CD4-positive, alpha-beta T cell (primary cell): ENCODE results near the gene CASQ1. TPM values are rescaled to one million over a fixed set of nuclear protein-coding genes. Genes with fewer than 3 reads are reported as not detected.

Source experiments
- ATAC-seq: fragments of 200-7000 bp; cut with Tn5 transposase; one replicate; pipeline ENCODE4 v1.10.0; 2022; ENCODE audit warnings: mild to moderate bottlenecking; ENCODE audit not compliant: poor library complexity
- CTCF ChIA-PET: fragments of 350-600 bp; sonication (Branson Sonifier 250); formaldehyde crosslinking; loops from one replicate; lab custom pipeline; 2021; ENCODE audit warnings: antibody characterized with exemption, inconsistent platforms; lab: Charles Lee
- POLR2A ChIA-PET: fragments of 350-600 bp; sonication (Branson Sonifier 250); formaldehyde crosslinking; loops from one replicate; lab custom pipeline; 2021; ENCODE audit warnings: antibody characterized with exemption, inconsistent platforms; lab: Charles Lee
- DNase-seq, 14 experiments: peaks; one replicate each; pipeline ENCODE4 v3.0.0-alpha.2; 2013 to 2020; ENCODE audit warnings: mixed read lengths in 2 of 14
- H3K27ac ChIP-seq, 2 donors: one replicate each; pipeline versions ENCODE4 v1.5.1 to v1.7.0; 2013; ENCODE audit warnings: low read length in 2 of 2, low read depth in 1 of 2, mild to moderate bottlenecking in 1 of 2
- H3K27me3 ChIP-seq, 2 experiments: 1 replicate in 1 of 2; 2 replicates in 1 of 2; pipeline versions ENCODE4 v1.6.1 to v1.7.0; 2013; ENCODE audit warnings: low read length in 2 of 2, control low read depth in 1 of 2, mild to moderate bottlenecking in 1 of 2, moderate library complexity in 1 of 2; ENCODE audit not compliant: insufficient read depth in 2 of 2, control insufficient read depth in 1 of 2
- H3K36me3 ChIP-seq: one replicate; pipeline ENCODE4 v1.6.1; 2013; ENCODE audit warnings: low read length, control low read depth; ENCODE audit not compliant: insufficient read depth
- H3K4me1 ChIP-seq: one replicate; pipeline ENCODE4 v1.6.1; 2013; ENCODE audit warnings: low read length, control low read depth; ENCODE audit not compliant: insufficient read depth
- H3K4me3 ChIP-seq: one replicate; pipeline ENCODE4 v1.5.1; 2013; ENCODE audit warnings: mild to moderate bottlenecking, low read length, moderate library complexity
- H3K9me3 ChIP-seq, 2 experiments: 1 replicate in 1 of 2; 2 replicates in 1 of 2; pipeline versions ENCODE4 v1.6.1 to v1.7.0; 2013; ENCODE audit warnings: low read length in 2 of 2, mild to moderate bottlenecking in 2 of 2, control low read depth in 1 of 2, moderate library complexity in 1 of 2; ENCODE audit not compliant: control insufficient read depth in 1 of 2, insufficient read depth in 1 of 2
- H3K27ac Mint-ChIP-seq: one replicate; pipeline ENCODE4 v1.8.0; 2020; ENCODE audit warnings: mixed read lengths
- H3K27me3 Mint-ChIP-seq: one replicate; pipeline ENCODE4 v1.8.0; 2021; ENCODE audit warnings: mixed read lengths
- H3K36me3 Mint-ChIP-seq: one replicate; pipeline ENCODE4 v1.8.0; 2021; ENCODE audit warnings: low read depth, mixed read lengths
- H3K4me1 Mint-ChIP-seq: one replicate; pipeline ENCODE4 v1.8.0; 2021; ENCODE audit warnings: low read depth, mixed read lengths
- H3K4me3 Mint-ChIP-seq: one replicate; pipeline ENCODE4 v1.8.0; 2020; ENCODE audit warnings: mild to moderate bottlenecking, mixed read lengths
- H3K9me3 Mint-ChIP-seq: one replicate; pipeline ENCODE4 v1.8.0; 2020; ENCODE audit warnings: mixed read lengths
- intact Hi-C, 2 experiments: fragments of 100-400 bp; cut with DNase I in 1 of 2; cut with micrococcal nuclease in 1 of 2; formaldehyde crosslinking; loops; one replicate each; pipeline versions ENCODE4 v1.15.1 to v1.9.0; 2023 to 2025; cut with DNase I, micrococcal nuclease
- total RNA-seq, 174 experiments: library from RNA in 2 of 174; stranded (reverse) in 2 of 174; gene quantifications; one replicate each; pipeline ENCODE4 v1.2.3 and lab custom pipeline; 2021 to 2026
- TF ChIP-seq, protein P1 (sequence below): fragments of 200-600 bp; IDR thresholded peaks from one replicate; pipeline ENCODE4 v1.8.0; 2022; ENCODE audit warnings: antibody characterized with exemption, mild to moderate bottlenecking

Gene CASQ1
- total RNA-seq, 2 experiments from 2014 or later: not detected

GRCh38 chr1:160236806-160237205, 46.4 kb downstream of the CASQ1 start:
- H3K36me3 ChIP-seq: peaks cover 85% of the 10 kb centered on the region
- TF ChIP-seq, protein P1, sequence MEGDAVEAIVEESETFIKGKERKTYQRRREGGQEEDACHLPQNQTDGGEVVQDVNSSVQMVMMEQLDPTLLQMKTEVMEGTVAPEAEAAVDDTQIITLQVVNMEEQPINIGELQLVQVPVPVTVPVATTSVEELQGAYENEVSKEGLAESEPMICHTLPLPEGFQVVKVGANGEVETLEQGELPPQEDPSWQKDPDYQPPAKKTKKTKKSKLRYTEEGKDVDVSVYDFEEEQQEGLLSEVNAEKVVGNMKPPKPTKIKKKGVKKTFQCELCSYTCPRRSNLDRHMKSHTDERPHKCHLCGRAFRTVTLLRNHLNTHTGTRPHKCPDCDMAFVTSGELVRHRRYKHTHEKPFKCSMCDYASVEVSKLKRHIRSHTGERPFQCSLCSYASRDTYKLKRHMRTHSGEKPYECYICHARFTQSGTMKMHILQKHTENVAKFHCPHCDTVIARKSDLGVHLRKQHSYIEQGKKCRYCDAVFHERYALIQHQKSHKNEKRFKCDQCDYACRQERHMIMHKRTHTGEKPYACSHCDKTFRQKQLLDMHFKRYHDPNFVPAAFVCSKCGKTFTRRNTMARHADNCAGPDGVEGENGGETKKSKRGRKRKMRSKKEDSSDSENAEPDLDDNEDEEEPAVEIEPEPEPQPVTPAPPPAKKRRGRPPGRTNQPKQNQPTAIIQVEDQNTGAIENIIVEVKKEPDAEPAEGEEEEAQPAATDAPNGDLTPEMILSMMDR: no peak
- ATAC-seq (no peak), DNase-seq (no peak)
- ChIA-PET CTCF (interaction anchor here (1.3 to 2.4 kb wide), 2 partner anchors 10 to 15 kb away, joined by 3 to 8 read pairs; no protein-coding TSS in a partner anchor), POLR2A (no interaction called here)
- no peaks in the 10 kb centered on the region for H3K27me3 ChIP-seq
- H3K27ac ChIP-seq: no peak overlapping the region
- no peak overlapping the region for H3K4me3 ChIP-seq
- Mint-ChIP-seq H3K27me3 (no peaks in the 10 kb centered on the region), H3K4me1 (peaks cover 23% of the 10 kb centered on the region), H3K36me3 (peaks cover 94% of the 10 kb centered on the region), H3K27ac (no peak overlapping the region), H3K9me3 (no peaks in the 10 kb centered on the region), H3K4me3 (no peak overlapping the region)
- H3K4me1 ChIP-seq: no peaks in the 10 kb centered on the region
- no peaks in the 10 kb centered on the region for H3K9me3 ChIP-seq
- intact Hi-C loops: no loop called here

- no peaks in the 10 kb centered on the region for H3K4me1 ChIP-seq
- Mint-ChIP-seq H3K27ac (no peak overlapping the region), H3K9me3 (no peaks in the 10 kb centered on the region), H3K36me3 (peaks cover 95% of the 10 kb centered on the region), H3K4me3 (no peak overlapping the region), H3K4me1 (peaks cover 25% of the 10 kb centered on the region), H3K27me3 (no peaks in the 10 kb centered on the region)
- TF ChIP-seq, protein P1: no peak
- H3K9me3 ChIP-seq: no peaks in the 10 kb centered on the region
- H3K4me3 ChIP-seq: no peak overlapping the region
- ChIA-PET POLR2A (no interaction called here), CTCF (interaction anchor here (2.4 kb wide), 1 partner anchor 15 kb away, joined by 8 read pairs; no protein-coding TSS in a partner anchor)
- ATAC-seq (no peak), DNase-seq (no peak)
- intact Hi-C loops: no loop called here
- H3K27me3 ChIP-seq: no peaks in the 10 kb centered on the region
- no peak overlapping the region for H3K27ac ChIP-seq
- H3K36me3 ChIP-seq: peaks cover 84% of the 10 kb centered on the region
Measured at GRCh38 chr1:160237558-160237957, 47.2 kb downstream of the CASQ1 start.

GRCh38 chr1:160238408-160238807, 48.0 kb downstream of the CASQ1 start:
- ChIA-PET CTCF (interaction anchor here (1.2 to 1.6 kb wide), 2 partner anchors 14 to 53 kb away, joined by 4 to 6 read pairs; no protein-coding TSS in a partner anchor), POLR2A (interaction anchor here (1.4 kb wide), 1 partner anchor 24 kb away, joined by 4 read pairs; the partner anchor contains the start of gene DCAF8)
- no peak for ATAC-seq
- Mint-ChIP-seq H3K27ac (no peak overlapping the region), H3K9me3 (no peaks in the 10 kb centered on the region), H3K4me3 (no peak overlapping the region), H3K4me1 (peaks cover 23% of the 10 kb centered on the region), H3K27me3 (no peaks in the 10 kb centered on the region), H3K36me3 (peaks cover 95% of the 10 kb centered on the region)
- no peak overlapping the region for H3K27ac ChIP-seq
- no peak for DNase-seq
- H3K4me3 ChIP-seq: no peak overlapping the region
- intact Hi-C loops: no loop called here
- no peaks in the 10 kb centered on the region for H3K4me1 ChIP-seq
- peaks cover 90% of the 10 kb centered on the region for H3K36me3 ChIP-seq
- no peaks in the 10 kb centered on the region for H3K27me3 ChIP-seq
- no peaks in the 10 kb centered on the region for H3K9me3 ChIP-seq
- TF ChIP-seq, protein P1: no peak
